ENCODE results near the gene CIDEB. TPM values are rescaled to one million over a fixed set of nuclear protein-coding genes. Genes with fewer than 3 reads are reported as not detected.

Gene CIDEB
- total RNA-seq, 1 experiment from 2014 or later = 0.22 TPM

DNA sequence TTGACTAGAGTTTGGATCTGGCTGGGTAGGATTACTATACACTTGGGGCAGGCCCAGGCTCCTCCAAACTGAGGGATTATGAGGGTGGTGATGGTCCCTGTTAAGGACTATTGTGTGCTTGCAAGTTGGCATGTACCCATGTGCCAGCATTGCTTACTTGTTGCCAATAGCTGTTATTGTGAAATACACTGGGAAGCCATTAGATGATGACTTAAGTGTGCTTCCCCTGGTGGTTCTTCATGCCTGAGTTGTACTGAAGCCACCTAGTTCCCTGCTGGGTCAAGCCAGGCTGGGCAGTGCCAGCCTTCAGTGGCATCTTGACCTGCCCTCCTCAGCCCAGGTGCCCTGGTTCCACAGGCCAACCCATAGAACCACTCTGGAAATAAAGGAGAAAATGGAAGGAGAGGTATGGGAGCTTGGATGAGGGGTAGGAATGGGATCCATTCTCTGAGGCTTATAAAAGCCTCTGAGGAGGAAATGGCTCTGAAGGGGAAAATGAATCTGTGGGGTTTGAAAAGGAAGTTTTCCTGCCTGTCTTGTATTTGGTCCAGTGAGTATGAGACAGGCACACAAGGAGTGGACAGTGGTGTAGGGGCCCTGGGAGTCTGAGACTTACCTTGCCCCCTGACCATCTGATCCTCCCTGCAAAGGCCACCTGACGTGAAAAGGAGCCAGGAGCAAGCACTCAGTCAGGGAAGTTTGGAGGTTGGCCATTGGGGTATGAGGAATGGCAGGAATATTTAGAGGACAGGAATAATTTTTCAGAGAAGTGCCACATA lies 4.2 kb upstream of the CIDEB start:
- Histone ChIP-seq H3K9ac (ENCODE audit: low read length) (no peak overlapping the region), H3K27ac (ENCODE audit: low read depth, low read length) (no peak overlapping the region), H3K4me3 (replicated peaks in 1 of 2; ENCODE audit: low read depth in 1 of 2, low read length in 2 of 2) (no peak overlapping the region), H4K20me1 (ENCODE audit: insufficient read depth) (no peaks in the 10 kb centered on the region), H2AFZ (ENCODE audit: low read depth, low read length, poor library complexity, severe bottlenecking) (no peak overlapping the region), H3K4me1 (ENCODE audit: control insufficient read depth in 1 of 2, insufficient read depth in 2 of 2, low read length in 2 of 2) (peaks cover 10 to 28% of the 10 kb centered on the region in 2 experiments), H3K9me3 (ENCODE audit: control insufficient read depth in 1 of 2, insufficient read depth in 1 of 2, low read depth in 1 of 2, low read length in 2 of 2) (no peaks in the 10 kb centered on the region), H3K36me3 (ENCODE audit: control insufficient read depth in 1 of 2, insufficient read depth in 2 of 2, low read length in 2 of 2) (peaks cover 4 to 5% of the 10 kb centered on the region in 2 experiments; a peak in 2 of 4 replicates), H3K27me3 (ENCODE audit: insufficient read depth, low read length) (no peaks in the 10 kb centered on the region), H3K79me2 (ENCODE audit: insufficient read depth, low read length) (no peaks in the 10 kb centered on the region), H3K4me2 (ENCODE audit: low read length) (no peak overlapping the region), H3K9me2 (ENCODE audit: insufficient read depth) (no peaks in the 10 kb centered on the region)
- POLR2A ChIA-PET = no interaction called here
- CTCF ChIA-PET = interaction anchor here (1.6 kb wide), 1 partner anchor 119 kb away, joined by 3 read pairs; no protein-coding TSS in a partner anchor
- BruUV-seq (replicated peaks) = no TSS peak
- TF ChIP-seq TCF7L2 (IDR thresholded peaks at IDR 0.05; ENCODE audit: borderline replicate concordance, extremely low read depth, insufficient read depth, insufficient read length) = no peak
- TF ChIP-seq JUND (IDR thresholded peaks at IDR 0.05) = no peak
- no peak for TF ChIP-seq SP1 (IDR thresholded peaks at IDR 0.05; ENCODE audit: low read depth)
- TF ChIP-seq SIN3A (IDR thresholded peaks at IDR 0.05; ENCODE audit: low read depth) = no peak
- TF ChIP-seq, protein P1, sequence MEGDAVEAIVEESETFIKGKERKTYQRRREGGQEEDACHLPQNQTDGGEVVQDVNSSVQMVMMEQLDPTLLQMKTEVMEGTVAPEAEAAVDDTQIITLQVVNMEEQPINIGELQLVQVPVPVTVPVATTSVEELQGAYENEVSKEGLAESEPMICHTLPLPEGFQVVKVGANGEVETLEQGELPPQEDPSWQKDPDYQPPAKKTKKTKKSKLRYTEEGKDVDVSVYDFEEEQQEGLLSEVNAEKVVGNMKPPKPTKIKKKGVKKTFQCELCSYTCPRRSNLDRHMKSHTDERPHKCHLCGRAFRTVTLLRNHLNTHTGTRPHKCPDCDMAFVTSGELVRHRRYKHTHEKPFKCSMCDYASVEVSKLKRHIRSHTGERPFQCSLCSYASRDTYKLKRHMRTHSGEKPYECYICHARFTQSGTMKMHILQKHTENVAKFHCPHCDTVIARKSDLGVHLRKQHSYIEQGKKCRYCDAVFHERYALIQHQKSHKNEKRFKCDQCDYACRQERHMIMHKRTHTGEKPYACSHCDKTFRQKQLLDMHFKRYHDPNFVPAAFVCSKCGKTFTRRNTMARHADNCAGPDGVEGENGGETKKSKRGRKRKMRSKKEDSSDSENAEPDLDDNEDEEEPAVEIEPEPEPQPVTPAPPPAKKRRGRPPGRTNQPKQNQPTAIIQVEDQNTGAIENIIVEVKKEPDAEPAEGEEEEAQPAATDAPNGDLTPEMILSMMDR (IDR thresholded peaks at IDR 0.05 in 2 of 3, conservative IDR thresholded peaks at IDR 0.05 in 1 of 3; ENCODE audit: borderline replicate concordance in 1 of 3, insufficient read depth in 1 of 3, low read depth in 2 of 3, low read length in 2 of 3) = no peak
- no peak for TF ChIP-seq POLR2AphosphoS5 (IDR thresholded peaks at IDR 0.05; ENCODE audit: low read depth, low read length)
- TF ChIP-seq, protein P2, sequence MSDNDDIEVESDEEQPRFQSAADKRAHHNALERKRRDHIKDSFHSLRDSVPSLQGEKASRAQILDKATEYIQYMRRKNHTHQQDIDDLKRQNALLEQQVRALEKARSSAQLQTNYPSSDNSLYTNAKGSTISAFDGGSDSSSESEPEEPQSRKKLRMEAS (IDR thresholded peaks at IDR 0.05) = no peak
- TF ChIP-seq EZH2 (IDR thresholded peaks at IDR 0.05) = no peak
- TF ChIP-seq, protein P3, sequence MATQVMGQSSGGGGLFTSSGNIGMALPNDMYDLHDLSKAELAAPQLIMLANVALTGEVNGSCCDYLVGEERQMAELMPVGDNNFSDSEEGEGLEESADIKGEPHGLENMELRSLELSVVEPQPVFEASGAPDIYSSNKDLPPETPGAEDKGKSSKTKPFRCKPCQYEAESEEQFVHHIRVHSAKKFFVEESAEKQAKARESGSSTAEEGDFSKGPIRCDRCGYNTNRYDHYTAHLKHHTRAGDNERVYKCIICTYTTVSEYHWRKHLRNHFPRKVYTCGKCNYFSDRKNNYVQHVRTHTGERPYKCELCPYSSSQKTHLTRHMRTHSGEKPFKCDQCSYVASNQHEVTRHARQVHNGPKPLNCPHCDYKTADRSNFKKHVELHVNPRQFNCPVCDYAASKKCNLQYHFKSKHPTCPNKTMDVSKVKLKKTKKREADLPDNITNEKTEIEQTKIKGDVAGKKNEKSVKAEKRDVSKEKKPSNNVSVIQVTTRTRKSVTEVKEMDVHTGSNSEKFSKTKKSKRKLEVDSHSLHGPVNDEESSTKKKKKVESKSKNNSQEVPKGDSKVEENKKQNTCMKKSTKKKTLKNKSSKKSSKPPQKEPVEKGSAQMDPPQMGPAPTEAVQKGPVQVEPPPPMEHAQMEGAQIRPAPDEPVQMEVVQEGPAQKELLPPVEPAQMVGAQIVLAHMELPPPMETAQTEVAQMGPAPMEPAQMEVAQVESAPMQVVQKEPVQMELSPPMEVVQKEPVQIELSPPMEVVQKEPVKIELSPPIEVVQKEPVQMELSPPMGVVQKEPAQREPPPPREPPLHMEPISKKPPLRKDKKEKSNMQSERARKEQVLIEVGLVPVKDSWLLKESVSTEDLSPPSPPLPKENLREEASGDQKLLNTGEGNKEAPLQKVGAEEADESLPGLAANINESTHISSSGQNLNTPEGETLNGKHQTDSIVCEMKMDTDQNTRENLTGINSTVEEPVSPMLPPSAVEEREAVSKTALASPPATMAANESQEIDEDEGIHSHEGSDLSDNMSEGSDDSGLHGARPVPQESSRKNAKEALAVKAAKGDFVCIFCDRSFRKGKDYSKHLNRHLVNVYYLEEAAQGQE (IDR thresholded peaks at IDR 0.05; ENCODE audit: low read depth) = no peak
- TF ChIP-seq, protein P4, sequence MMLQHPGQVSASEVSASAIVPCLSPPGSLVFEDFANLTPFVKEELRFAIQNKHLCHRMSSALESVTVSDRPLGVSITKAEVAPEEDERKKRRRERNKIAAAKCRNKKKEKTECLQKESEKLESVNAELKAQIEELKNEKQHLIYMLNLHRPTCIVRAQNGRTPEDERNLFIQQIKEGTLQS (IDR thresholded peaks at IDR 0.05) = no peak
- no peak for TF ChIP-seq CBX3 (IDR thresholded peaks at IDR 0.05; ENCODE audit: low read depth)
- TF ChIP-seq ELF1 (IDR thresholded peaks at IDR 0.05; ENCODE audit: borderline replicate concordance, low read depth) = no peak
- TF ChIP-seq, protein P5, sequence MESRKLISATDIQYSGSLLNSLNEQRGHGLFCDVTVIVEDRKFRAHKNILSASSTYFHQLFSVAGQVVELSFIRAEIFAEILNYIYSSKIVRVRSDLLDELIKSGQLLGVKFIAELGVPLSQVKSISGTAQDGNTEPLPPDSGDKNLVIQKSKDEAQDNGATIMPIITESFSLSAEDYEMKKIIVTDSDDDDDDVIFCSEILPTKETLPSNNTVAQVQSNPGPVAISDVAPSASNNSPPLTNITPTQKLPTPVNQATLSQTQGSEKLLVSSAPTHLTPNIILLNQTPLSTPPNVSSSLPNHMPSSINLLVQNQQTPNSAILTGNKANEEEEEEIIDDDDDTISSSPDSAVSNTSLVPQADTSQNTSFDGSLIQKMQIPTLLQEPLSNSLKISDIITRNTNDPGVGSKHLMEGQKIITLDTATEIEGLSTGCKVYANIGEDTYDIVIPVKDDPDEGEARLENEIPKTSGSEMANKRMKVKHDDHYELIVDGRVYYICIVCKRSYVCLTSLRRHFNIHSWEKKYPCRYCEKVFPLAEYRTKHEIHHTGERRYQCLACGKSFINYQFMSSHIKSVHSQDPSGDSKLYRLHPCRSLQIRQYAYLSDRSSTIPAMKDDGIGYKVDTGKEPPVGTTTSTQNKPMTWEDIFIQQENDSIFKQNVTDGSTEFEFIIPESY (IDR thresholded peaks at IDR 0.05; ENCODE audit: extremely low read depth, insufficient replicate concordance, low read length) = no peak
- no peak for TF ChIP-seq RAD21 (IDR thresholded peaks at IDR 0.05; ENCODE audit: low read depth)
- no peak for TF ChIP-seq ZNF274 (IDR thresholded peaks at IDR 0.05; ENCODE audit: low read depth, low read length)
- TF ChIP-seq EGR1 (IDR thresholded peaks at IDR 0.05; ENCODE audit: low read depth) = no peak
- no peak for TF ChIP-seq EZH2phosphoT487 (IDR thresholded peaks at IDR 0.05; ENCODE audit: borderline replicate concordance)
- no peak for TF ChIP-seq FOSL1 (IDR thresholded peaks at IDR 0.05; ENCODE audit: low read depth)
- no peak for TF ChIP-seq CEBPB (IDR thresholded peaks at IDR 0.05; ENCODE audit: low read depth)
- ATAC-seq (no peak), DNase-seq (ENCODE audit: low read depth, low spot score) (no peak)
- intact Hi-C loops (cut with micrococcal nuclease) = no loop called here
- RAD21 ChIA-PET (ENCODE audit: low non-redundant PET in 1 of 2, low total read pairs in 2 of 2, uncharacterized antibody in 2 of 2, unreplicated experiment in 2 of 2) = no interaction called here

All from HCT116 (cell line).